HepG2 (cell line): ENCODE results near the gene CYP27B1.

Source experiments
- CHD4 ChIP-seq: fragments of 200-600 bp; sonication (generic); IDR thresholded peaks from 2 replicates; pipeline ENCODE4 v1.7.0; 2017; ENCODE audit warnings: mild to moderate bottlenecking, low read length, borderline replicate concordance
- EZH2 ChIP-seq: conservative IDR thresholded peaks from 2 replicates; pipeline ENCODE4 v1.6.1; 2012; ENCODE audit warnings: mild to moderate bottlenecking, low read depth, low read length, moderate library complexity
- FOXA3 ChIP-seq: IDR thresholded peaks from 2 replicates; pipeline ENCODE4 v1.6.1; 2016; ENCODE audit warnings: missing genetic modification reagents, missing compliant biosample characterization
- JUN ChIP-seq: sonication (generic); formaldehyde crosslinking; IDR thresholded peaks from 2 replicates; pipeline ENCODE4 v1.4.0; 2020; ENCODE audit warnings: mild to moderate bottlenecking, missing genetic modification reagents
- SMC3 ChIP-seq: IDR thresholded peaks from 2 replicates; pipeline ENCODE4 v1.6.1; 2011; ENCODE audit warnings: low read length, improper control_type of control experiment
- ZNF253 ChIP-seq: sonication (generic); formaldehyde crosslinking; IDR thresholded peaks from 2 replicates; pipeline ENCODE4 v1.8.0; 2022; ENCODE audit warnings: mild to moderate bottlenecking, missing genetic modification reagents, borderline replicate concordance
- TF ChIP-seq, protein P1 (sequence below): sonication (generic); formaldehyde crosslinking; IDR thresholded peaks from 2 replicates; pipeline ENCODE4 v1.5.0; 2020; ENCODE audit warnings: mild to moderate bottlenecking, missing genetic modification reagents, moderate library complexity

DNA sequence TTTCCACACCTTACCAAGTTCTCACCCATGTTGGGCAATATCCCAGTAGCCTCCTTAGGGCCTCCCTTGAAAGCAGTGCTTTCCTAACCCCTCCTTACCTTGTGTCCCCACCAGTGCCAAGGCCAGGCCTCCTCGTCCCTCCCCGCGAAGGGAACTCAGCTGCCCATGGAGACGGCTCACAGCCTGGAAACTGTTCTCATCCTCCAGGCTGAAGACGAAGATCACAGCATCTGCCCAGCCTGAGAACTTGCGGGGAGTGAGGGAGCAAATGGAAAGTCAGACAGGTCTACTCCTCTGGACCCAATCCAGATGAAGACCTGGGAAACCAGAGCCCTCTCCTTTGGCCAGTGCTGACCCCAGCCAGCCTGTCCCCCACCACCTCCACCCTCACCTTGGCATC is 33.0 kb downstream of the CYP27B1 start:
- TF ChIP-seq CHD4 = no peak
- no peak for TF ChIP-seq JUN
- TF ChIP-seq FOXA3 = no peak
- TF ChIP-seq, protein P1, sequence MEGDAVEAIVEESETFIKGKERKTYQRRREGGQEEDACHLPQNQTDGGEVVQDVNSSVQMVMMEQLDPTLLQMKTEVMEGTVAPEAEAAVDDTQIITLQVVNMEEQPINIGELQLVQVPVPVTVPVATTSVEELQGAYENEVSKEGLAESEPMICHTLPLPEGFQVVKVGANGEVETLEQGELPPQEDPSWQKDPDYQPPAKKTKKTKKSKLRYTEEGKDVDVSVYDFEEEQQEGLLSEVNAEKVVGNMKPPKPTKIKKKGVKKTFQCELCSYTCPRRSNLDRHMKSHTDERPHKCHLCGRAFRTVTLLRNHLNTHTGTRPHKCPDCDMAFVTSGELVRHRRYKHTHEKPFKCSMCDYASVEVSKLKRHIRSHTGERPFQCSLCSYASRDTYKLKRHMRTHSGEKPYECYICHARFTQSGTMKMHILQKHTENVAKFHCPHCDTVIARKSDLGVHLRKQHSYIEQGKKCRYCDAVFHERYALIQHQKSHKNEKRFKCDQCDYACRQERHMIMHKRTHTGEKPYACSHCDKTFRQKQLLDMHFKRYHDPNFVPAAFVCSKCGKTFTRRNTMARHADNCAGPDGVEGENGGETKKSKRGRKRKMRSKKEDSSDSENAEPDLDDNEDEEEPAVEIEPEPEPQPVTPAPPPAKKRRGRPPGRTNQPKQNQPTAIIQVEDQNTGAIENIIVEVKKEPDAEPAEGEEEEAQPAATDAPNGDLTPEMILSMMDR (CRISPR knock-in tag) = no peak
- no peak for TF ChIP-seq SMC3
- TF ChIP-seq ZNF253 (CRISPR knock-in tag) = no peak
- TF ChIP-seq EZH2 = no peak
